ENCODE measurements around the gene TANGO2.
A peak's percentile ranks its signal among the peaks of the same experiment; 100 is the strongest.

TANGO2 gene

GRCh38 chr22:20052309-20053259, 31.7 kb downstream of the TANGO2 start:
- no peak for DNase-seq

- no peak for DNase-seq
Measured at GRCh38 chr22:20053407-20054033, 32.6 kb downstream of the TANGO2 start.

- no peak for DNase-seq
Measured at GRCh38 chr22:20054034-20054427, 33.1 kb downstream of the TANGO2 start.

GRCh38 chr22:20054485-20054884, 33.6 kb downstream of the TANGO2 start:
- no peak for DNase-seq

GRCh38 chr22:20055144-20055543, 34.2 kb downstream of the TANGO2 start:
- no peak for DNase-seq

GRCh38 chr22:20055654-20056053, 34.7 kb downstream of the TANGO2 start:
- no peak for DNase-seq

GRCh38 chr22:20056161-20056560, 35.3 kb downstream of the TANGO2 start:
- DNase-seq: no peak

- DNase-seq: no peak
Measured at GRCh38 chr22:20056696-20057386, 35.9 kb downstream of the TANGO2 start.

GRCh38 chr22:20057596-20058268, 36.8 kb downstream of the TANGO2 start:
- no peak for DNase-seq

GRCh38 chr22:20058989-20059770, 38.3 kb downstream of the TANGO2 start:
- no peak for DNase-seq

- DNase-seq: no peak
Measured at GRCh38 chr22:20060700-20061480, 40.0 kb downstream of the TANGO2 start.

GRCh38 chr22:20061481-20061861, 40.6 kb downstream of the TANGO2 start:
- peak; percentile 47 for DNase-seq

GRCh38 chr22:20062043-20062765, 41.3 kb downstream of the TANGO2 start:
- no peak for DNase-seq

- DNase-seq: peak; percentile 84
Measured at GRCh38 chr22:20062766-20063083, 41.8 kb downstream of the TANGO2 start.

- DNase-seq: no peak
Measured at GRCh38 chr22:20063271-20064139, 42.6 kb downstream of the TANGO2 start.

- no peak for DNase-seq
Measured at GRCh38 chr22:20064140-20064480, 43.2 kb downstream of the TANGO2 start.

GRCh38 chr22:20064545-20065262, 43.8 kb downstream of the TANGO2 start:
- DNase-seq: no peak

GRCh38 chr22:20065896-20066616, 45.1 kb downstream of the TANGO2 start:
- no peak for DNase-seq

Data from EL (cell line).